GM13977 (cell line): ENCODE data around the gene C8A.

Source experiments
- DNase-seq: peaks from one replicate; pipeline ENCODE4 v3.0.0; 2012; ENCODE audit warnings: low spot score
- in situ Hi-C: fragments of 300-500 bp; cut with MboI; formaldehyde crosslinking; loops from one replicate; pipeline ENCODE4 v1.12.0; 2022; ENCODE audit warnings: low sequenced_read_pairs, low pct_unique_long_range_greater_than_20kb, mixed read lengths, inconsistent platforms; ENCODE audit not compliant: unreplicated experiment
- TF ChIP-seq, protein P1 (sequence below): IDR thresholded peaks from 2 replicates; pipeline ENCODE4 v1.5.1; 2012; ENCODE audit warnings: mild to moderate bottlenecking, control low read depth; ENCODE audit not compliant: insufficient read depth; ENCODE audit errors: extremely low read depth, missing control alignments

C8A gene

DNA sequence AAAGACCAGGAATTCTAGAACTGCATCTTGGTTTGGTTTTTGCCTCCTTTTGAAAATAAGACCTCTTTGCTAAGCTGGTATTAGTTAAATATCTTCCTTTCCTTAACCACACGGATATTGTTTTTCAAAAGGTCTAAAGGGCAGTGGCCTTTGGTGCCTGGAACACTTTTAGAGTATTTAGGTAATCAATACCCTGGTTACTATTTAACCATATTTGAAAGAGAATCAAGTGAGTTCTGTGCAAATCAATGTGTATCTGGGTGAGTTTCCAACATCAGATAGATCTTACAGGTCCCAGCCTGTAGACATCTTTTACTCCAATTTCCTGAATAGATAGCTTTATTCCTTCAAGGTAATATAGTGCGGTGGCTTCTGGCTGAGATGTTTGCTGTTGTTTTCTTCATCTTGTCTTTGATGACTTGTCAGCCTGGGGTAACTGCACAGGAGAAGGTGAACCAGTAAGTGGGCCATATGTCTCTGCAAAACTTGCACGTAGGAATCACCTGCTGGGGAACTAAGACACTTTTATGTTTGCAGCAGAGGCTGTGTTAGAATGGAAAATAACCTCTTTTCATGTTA, at the start of gene C8A:
C8A (plus strand) TSS at position 277 of the 579 bp plus-strand sequence; CDS start at position 382, 105 bp downstream.
- DNase-seq = no peak
- in situ Hi-C loops = no loop called here
- TF ChIP-seq, protein P1, sequence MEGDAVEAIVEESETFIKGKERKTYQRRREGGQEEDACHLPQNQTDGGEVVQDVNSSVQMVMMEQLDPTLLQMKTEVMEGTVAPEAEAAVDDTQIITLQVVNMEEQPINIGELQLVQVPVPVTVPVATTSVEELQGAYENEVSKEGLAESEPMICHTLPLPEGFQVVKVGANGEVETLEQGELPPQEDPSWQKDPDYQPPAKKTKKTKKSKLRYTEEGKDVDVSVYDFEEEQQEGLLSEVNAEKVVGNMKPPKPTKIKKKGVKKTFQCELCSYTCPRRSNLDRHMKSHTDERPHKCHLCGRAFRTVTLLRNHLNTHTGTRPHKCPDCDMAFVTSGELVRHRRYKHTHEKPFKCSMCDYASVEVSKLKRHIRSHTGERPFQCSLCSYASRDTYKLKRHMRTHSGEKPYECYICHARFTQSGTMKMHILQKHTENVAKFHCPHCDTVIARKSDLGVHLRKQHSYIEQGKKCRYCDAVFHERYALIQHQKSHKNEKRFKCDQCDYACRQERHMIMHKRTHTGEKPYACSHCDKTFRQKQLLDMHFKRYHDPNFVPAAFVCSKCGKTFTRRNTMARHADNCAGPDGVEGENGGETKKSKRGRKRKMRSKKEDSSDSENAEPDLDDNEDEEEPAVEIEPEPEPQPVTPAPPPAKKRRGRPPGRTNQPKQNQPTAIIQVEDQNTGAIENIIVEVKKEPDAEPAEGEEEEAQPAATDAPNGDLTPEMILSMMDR = no peak

DNA sequence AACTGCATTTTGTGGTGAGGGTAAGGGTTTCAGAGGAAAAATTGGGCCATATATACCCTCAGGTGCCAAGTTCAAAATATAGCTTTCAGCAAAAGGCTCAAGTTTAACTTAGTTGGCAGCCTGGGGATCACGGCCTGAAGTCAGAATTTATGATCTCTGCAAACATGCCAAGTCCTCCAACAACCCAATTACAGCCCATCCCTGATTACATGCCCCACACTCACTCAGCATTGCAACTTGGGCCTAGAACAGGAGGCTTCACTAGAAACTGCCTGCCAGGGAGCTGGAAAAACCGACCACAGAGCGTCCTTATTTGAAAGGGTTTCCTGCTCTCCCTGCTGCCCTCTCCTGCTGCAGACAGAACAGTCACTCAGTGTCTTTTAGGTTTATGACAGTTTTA, 47.8 kb upstream of the C8A start:
- DNase-seq = no peak
- TF ChIP-seq, protein P1 = no peak
- in situ Hi-C loops = no loop called here

DNA sequence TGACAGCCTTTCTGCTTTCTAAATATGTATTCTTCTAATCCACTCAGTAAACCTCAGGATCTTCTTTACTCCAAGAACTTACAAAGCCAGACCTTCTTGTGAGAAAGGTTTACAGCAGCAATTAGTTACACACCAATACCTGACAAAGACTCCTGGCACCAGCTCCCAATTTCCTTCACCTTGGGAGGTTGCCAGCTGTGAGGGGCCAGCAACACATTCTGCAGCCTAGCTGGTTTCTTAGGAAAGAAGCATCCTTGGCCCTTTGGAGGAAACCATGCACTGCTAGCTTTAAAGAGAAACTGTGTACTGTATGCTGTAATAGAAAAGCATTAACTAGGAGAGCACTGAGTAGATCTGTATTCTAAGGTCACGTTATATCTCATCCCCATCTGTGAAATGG, 46.2 kb upstream of the C8A start:
- no peak for DNase-seq
- in situ Hi-C loops = no loop called here
- TF ChIP-seq, protein P1 = no peak

DNA sequence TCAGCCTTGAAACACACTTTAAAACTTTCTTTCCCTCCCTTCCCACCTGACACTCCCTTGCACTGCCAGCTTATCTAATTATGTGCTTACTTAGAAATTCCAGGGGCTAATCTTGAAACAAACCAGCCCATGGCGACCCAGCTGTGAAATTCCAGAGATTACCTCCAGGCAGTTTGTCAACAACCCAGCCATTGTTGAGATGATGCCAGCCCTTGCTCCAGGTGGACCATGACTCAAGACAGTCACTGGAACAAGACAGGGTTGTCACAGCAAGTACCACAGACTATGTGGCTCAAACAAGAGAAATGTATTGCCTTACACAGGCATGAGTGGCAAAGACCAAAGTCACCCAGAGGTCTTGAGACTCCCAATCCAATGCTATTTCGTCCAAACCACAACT, 43.3 kb upstream of the C8A start:
- in situ Hi-C loops = no loop called here

DNA sequence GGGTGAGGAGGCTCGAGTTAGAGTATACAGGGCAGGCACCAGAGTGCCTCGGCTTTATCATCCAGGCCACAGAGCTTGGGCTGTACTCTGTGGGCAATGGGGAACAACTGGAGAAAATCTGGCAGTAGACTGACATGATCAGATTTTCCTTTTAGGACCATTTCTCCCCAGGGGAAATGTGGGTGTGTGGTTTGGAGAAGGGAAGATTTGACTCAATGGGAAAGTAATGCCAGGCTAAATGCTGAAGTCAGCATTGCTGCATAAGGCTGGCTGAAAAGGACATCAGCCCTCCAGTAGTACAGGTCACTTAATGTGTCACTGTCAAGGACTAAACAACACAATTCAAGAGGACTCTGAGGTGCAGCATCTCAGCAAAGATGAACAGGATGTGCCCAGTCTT, 40.4 kb upstream of the C8A start:
- in situ Hi-C loops = no loop called here
- TF ChIP-seq, protein P1 = no peak
- no peak for DNase-seq

More for the DNA sequence above, 43.3 kb upstream of the C8A start:
- TF ChIP-seq, protein P1 = no peak
- DNase-seq = no peak

DNA sequence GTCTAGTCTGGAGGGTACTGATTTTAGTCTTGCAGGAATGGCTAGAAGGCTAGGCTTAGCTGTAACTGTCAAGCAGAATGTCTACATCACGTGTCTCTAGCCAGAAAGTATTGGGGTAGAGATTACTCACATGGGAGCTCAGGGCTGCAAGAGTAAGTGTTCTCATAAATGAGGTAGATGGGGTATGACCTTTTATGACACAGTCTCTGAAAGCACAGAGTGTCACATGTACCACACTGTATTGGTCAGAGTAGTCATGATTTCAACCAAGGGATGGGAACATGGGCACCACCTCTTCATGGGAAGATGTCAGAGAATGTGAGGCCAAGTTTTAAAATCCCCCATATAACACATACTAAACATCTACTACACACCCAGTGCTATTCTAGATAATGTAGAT, 38.3 kb upstream of the C8A start:
- TF ChIP-seq, protein P1 = no peak
- in situ Hi-C loops = no loop called here
- DNase-seq = no peak

DNA sequence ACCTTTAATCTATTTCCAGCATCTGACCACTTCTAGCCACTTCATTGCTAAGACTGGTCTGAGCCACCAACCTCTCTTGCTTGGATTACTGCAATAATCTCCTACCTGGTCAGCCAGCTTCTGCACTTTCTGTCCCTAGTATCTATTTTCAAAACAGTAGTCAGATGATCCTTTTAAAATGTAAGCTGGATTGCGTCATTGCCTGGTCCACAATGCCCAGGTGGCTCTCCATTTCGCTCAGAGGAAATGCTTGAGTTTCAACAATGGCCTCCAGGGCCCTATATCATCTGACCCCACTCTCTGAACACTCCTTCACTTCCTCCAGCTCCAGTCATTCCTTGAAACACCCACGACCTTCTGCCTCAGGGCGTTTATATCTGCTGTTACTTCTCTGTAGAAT, 37.7 kb upstream of the C8A start:
- no peak for DNase-seq
- in situ Hi-C loops = no loop called here
- TF ChIP-seq, protein P1 = no peak
